HepG2 (cell line): ENCODE results near the gene ZNFX1. TPM values are rescaled to one million over a fixed set of nuclear protein-coding genes. Genes with fewer than 3 reads are reported as not detected.

ENCODE experiments used
- CTCF ChIP-seq: sonication (generic); formaldehyde crosslinking; IDR thresholded peaks from 2 replicates; pipeline ENCODE4 v1.5.0; 2020; ENCODE audit warnings: mild to moderate bottlenecking, missing genetic modification reagents, moderate library complexity
- DZIP1 ChIP-seq: sonication (generic); formaldehyde crosslinking; IDR thresholded peaks from 2 replicates; pipeline ENCODE4 v1.5.0; 2020; ENCODE audit warnings: mild to moderate bottlenecking, missing genetic modification reagents
- ERF ChIP-seq: IDR thresholded peaks from 2 replicates; pipeline ENCODE4 v1.6.1; 2018; ENCODE audit warnings: missing biosample characterization, missing genetic modification reagents
- EZH2 ChIP-seq: conservative IDR thresholded peaks from 2 replicates; pipeline ENCODE4 v1.6.1; 2012; ENCODE audit warnings: mild to moderate bottlenecking, low read depth, low read length, moderate library complexity
- KDM3A ChIP-seq: IDR thresholded peaks from 2 replicates; pipeline ENCODE4 v1.6.1; 2018; ENCODE audit warnings: low read depth, missing compliant biosample characterization
- NFATC3 ChIP-seq: sonication (generic); formaldehyde crosslinking; IDR thresholded peaks from 2 replicates; pipeline ENCODE4 v1.5.1; 2020; ENCODE audit warnings: mild to moderate bottlenecking, missing genetic modification reagents
- PAXIP1 ChIP-seq: sonication (generic); formaldehyde crosslinking; conservative IDR thresholded peaks from 2 replicates; pipeline ENCODE4 v1.4.0; 2020; ENCODE audit warnings: mild to moderate bottlenecking, missing genetic modification reagents, moderate library complexity
- TAF1 ChIP-seq: sonication (generic); formaldehyde crosslinking; IDR thresholded peaks from 2 replicates; pipeline ENCODE4 v1.4.0; 2020; ENCODE audit warnings: missing genetic modification reagents
- TIGD3 ChIP-seq: sonication (generic); formaldehyde crosslinking; IDR thresholded peaks from 2 replicates; pipeline ENCODE4 v1.5.1; 2020; ENCODE audit warnings: mild to moderate bottlenecking, missing genetic modification reagents, borderline replicate concordance
- ZBTB49 ChIP-seq: sonication (generic); formaldehyde crosslinking; IDR thresholded peaks from 2 replicates; pipeline ENCODE4 v1.4.0; 2020; ENCODE audit warnings: missing genetic modification reagents, borderline replicate concordance
- ZGPAT ChIP-seq: IDR thresholded peaks from 2 replicates; pipeline ENCODE4 v1.6.1; 2016; ENCODE audit warnings: mild to moderate bottlenecking
- ZMAT3 ChIP-seq: sonication (generic); formaldehyde crosslinking; conservative IDR thresholded peaks from 2 replicates; pipeline ENCODE4 v1.7.0; 2021; ENCODE audit warnings: missing genetic modification reagents
- ZNF775 ChIP-seq: sonication (generic); formaldehyde crosslinking; IDR thresholded peaks from 2 replicates; pipeline ENCODE4 v1.4.0; 2020; ENCODE audit warnings: missing genetic modification reagents, mild to moderate bottlenecking, moderate library complexity, borderline replicate concordance
- ZSCAN22 ChIP-seq: sonication (generic); formaldehyde crosslinking; IDR thresholded peaks from 2 replicates; pipeline ENCODE4 v1.4.0; 2020; ENCODE audit warnings: mild to moderate bottlenecking, missing genetic modification reagents
- polyA plus RNA-seq, 8 experiments: library from polyadenylated mRNA; depleted of rRNA in 3 of 8; stranded (reverse) in 7 of 8; unstranded in 1 of 8; fragments of >200 nt; fragmentation: Illumina TruSeq in 4 of 8; extraction: Trizol in 4 of 8; gene quantifications; 2 replicates each; pipeline versions ENCODE4 v1.2.1 to v1.2.3, GENCODE V29; 2011 to 2016; ENCODE audit warnings: low read depth in 4 of 8, missing spikeins in 1 of 8, mixed read lengths in 1 of 8; ENCODE audit not compliant: insufficient read depth in 1 of 8
- total RNA-seq, 5 experiments: library from RNA; depleted of rRNA; stranded (reverse); fragments of >200 nt; fragmentation: Illumina TruSeq; extraction: Trizol; gene quantifications; 2 replicates each; pipeline ENCODE4 v1.2.3, GENCODE V29; 2016; ENCODE audit warnings: low read depth in 1 of 5

ZNFX1 gene
- total and polyA plus RNA-seq, 2 of the 13 experiments (the other 11 are each of a cell fraction or from before 2014, with no cell fraction given) = 2.9 to 11.1 TPM

GRCh38 chr20:49276961-49277785 is 684 bp downstream of the ZNFX1 start (continued):
- TF ChIP-seq TIGD3 = no peak
- no peak for TF ChIP-seq ZSCAN22 (CRISPR knock-in tag)
- TF ChIP-seq EZH2 = no peak
- TF ChIP-seq ZBTB49 = no peak
- no peak for TF ChIP-seq DZIP1 (CRISPR knock-in tag)
- no peak for TF ChIP-seq KDM3A (CRISPR knock-in tag)
- TF ChIP-seq NFATC3 (CRISPR knock-in tag) = no peak; the same call in 1 of the 2 replicates
- no peak for TF ChIP-seq PAXIP1
- peak; percentile 3; the same call in 1 of the 2 replicates for TF ChIP-seq CTCF (CRISPR knock-in tag)
- no peak for TF ChIP-seq TAF1 (CRISPR knock-in tag)
- TF ChIP-seq ZMAT3 (CRISPR knock-in tag) = no peak
- TF ChIP-seq ZGPAT (CRISPR knock-in tag) = no peak
- peak; percentile 55; the same call in 1 of the 2 replicates for TF ChIP-seq ZNF775 (CRISPR knock-in tag)
- no peak for TF ChIP-seq ERF (CRISPR knock-in tag)
